ENCODE measurements around the gene ROCK2. TPM values are rescaled to one million over a fixed set of nuclear protein-coding genes. Genes with fewer than 3 reads are reported as not detected.

Gene ROCK2
- total and polyA plus RNA-seq, 2 of the 13 experiments (the other 11 are each of a cell fraction or from before 2014, with no cell fraction given): 38.1 to 119 TPM

GRCh38 chr2:11354363-11355154, 10.1 kb upstream of the ROCK2 start (continued):
- TF ChIP-seq NFAT5 (CRISPR knock-in tag; IDR thresholded peaks at IDR 0.05) (peak; percentile 68; the same call in 1 of the 2 replicates), RFXANK (CRISPR knock-in tag; IDR thresholded peaks at IDR 0.05) (peak; percentile 62; the same call in 1 of the 2 replicates), ZUFSP (CRISPR knock-in tag; IDR thresholded peaks at IDR 0.05; ENCODE audit: borderline replicate concordance) (no peak), ATM (IDR thresholded peaks at IDR 0.05; ENCODE audit: borderline replicate concordance) (no peak), SAFB2 (CRISPR knock-in tag; IDR thresholded peaks at IDR 0.05; ENCODE audit: borderline replicate concordance, low read depth) (peak; percentile 84; the same call in 1 of the 2 replicates), GLI4 (CRISPR knock-in tag; IDR thresholded peaks at IDR 0.05; ENCODE audit: borderline replicate concordance) (no peak), ZNF224 (CRISPR knock-in tag; IDR thresholded peaks at IDR 0.05) (peak; percentile 71; the same call in 1 of the 2 replicates), DPF2 (CRISPR knock-in tag; IDR thresholded peaks at IDR 0.05; ENCODE audit: borderline replicate concordance, low read depth) (peak; percentile 100), NRL (CRISPR knock-in tag; IDR thresholded peaks at IDR 0.05; ENCODE audit: borderline replicate concordance) (peak; percentile 40; the same call in 1 of the 2 replicates), ELK4 (CRISPR knock-in tag; IDR thresholded peaks at IDR 0.05; ENCODE audit: borderline replicate concordance) (no peak), BATF2 (CRISPR knock-in tag; IDR thresholded peaks at IDR 0.05) (no peak), RBAK (CRISPR knock-in tag; IDR thresholded peaks at IDR 0.05) (0 out of 2 replicates have a peak, but pooled peaks have one; percentile 62), HNRNPK (IDR thresholded peaks at IDR 0.05; ENCODE audit: low read depth, low read length, poor library complexity, severe bottlenecking) (peak; percentile 90), TAF1 (CRISPR knock-in tag; IDR thresholded peaks at IDR 0.05) (peak; percentile 60; the same call in 1 of the 2 replicates), ZNF589 (CRISPR knock-in tag; conservative IDR thresholded peaks at IDR 0.05) (no peak; the same call in 1 of the 2 replicates), CREB3 (CRISPR knock-in tag; IDR thresholded peaks at IDR 0.05) (no peak), ZNF597 (CRISPR knock-in tag; IDR thresholded peaks at IDR 0.05) (no peak)

All from HepG2 (cell line).